T-helper 2 cell (primary cell): Measurements from ENCODE around the gene EPHA5.

Source experiments
- DNase-seq, 5 experiments: peaks; one replicate each; pipeline versions ENCODE4 v3.0.0 to v3.0.0-alpha.2; 2012 to 2022

Gene EPHA5

DNA sequence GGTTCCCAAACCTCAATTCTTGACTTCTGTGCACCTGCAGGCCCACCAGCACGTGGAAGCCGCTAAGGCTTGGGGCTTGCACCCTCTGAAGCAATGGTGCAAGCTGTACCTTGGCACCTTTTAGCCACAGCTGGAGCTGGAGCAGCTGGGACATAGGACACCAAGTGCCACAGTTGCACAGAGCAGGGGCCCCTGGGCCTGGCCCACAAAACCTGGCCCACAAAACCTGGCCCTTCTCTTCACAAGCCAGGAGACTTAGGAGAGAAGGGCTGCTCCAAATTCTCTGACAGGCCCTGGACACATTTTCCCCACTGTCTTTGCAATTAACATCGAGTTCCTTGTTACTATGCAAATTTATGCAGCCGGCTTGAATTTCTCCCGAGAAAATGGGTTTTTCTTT, 197.8 kb downstream of the EPHA5 start:
- DNase-seq = no peak

DNA sequence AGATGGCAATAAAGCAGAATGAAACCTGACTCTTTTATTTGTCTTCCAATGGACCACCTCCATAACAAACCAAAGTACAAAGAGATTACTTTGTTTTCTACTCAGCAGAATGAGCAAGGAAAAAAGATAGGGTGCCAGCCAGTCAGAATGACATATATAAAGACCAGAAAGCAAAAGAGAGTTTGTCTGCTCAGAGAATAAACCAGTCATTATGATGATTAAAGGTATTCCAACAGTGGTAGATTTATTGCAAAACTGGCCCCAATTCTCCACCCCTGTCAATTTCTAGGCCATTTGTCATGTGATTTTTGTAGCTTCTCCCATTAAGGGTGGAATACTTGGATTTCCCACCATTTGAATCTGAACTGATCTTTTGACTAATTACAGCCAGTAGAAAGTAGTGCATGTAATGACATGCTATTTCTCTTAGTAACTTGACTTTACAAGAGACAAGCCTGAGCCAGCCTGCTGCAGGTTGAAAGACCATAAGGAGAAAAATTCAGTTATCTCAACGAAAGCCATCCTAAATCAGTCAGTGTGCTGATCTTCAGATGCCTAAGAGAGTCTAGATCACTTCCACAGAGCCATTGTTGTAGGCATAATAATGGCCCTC, 203.1 kb downstream of the EPHA5 start:
- DNase-seq = no peak

DNA sequence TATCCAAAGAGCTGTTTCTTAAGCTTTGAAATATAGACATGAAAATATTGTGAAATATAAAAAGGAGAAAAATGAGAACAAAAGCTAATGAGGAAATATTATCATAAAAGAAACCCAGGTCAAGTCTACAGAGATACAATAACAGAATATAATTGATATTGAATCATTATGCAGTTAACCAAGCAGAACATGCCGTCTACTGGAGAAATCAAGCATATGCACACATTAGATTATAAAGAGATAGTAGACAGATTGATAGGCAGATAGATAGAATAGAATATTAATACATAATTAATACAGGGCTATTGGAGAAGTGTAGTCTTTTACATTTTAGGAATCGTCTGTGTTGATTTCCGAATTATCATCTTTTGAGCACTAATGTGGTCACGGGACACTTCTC, 208.5 kb downstream of the EPHA5 start:
- no peak for DNase-seq

DNA sequence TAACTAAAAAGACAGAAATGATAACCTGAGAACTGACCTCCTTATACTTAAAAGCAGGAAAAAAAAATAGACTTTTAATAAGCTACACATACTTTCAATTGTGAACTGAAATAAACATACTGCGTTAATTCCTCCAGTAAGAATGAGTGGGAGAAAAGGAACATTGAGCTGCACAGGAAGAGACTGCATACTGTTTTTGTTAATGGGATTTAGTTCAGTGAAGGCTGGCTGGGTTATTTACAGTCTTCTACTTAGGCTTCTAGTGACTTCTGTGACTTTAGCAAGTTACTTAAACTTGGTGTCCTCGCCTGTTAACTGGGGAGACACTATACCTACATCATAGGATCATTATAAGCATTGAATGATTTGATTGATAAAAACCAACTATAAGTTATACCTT, 213.3 kb downstream of the EPHA5 start:
- no peak for DNase-seq

DNA sequence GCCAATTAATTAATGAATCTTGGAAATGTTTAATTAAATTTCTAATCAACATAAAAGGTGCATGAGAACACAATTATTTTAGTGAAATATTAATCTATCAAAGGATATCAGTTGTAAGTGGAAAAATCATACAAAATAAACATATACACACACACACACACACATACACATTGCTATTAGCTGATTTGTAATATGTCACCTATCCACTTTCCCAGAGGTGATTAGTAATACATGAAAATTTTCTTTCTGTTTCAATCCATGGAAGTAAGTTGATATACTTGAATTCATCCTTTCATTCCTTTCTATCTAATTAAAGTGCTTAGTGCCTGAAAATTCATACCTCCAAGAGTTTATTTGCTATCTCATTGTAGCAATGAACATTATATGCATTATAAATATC, 213.7 kb downstream of the EPHA5 start:
- DNase-seq = no peak

DNA sequence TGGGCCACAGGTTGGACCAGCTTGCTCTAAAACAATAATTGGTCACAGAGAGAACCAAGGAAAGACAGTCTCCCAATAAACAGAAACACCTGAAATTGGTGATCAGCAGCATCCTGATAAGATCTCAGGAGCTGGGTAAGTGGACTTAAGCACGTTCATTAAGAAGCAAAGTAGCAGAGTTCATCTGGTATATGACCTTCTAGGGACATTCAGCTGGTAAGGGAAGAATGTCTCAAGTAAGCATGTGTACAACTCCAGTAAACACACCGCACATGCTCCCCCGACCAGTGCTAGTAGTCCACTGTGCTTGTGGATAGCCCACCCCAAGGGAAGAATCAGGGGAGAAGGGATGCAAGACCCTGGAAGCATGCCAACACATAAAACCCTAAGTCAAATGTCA, 216.9 kb downstream of the EPHA5 start:
- DNase-seq = no peak

DNA sequence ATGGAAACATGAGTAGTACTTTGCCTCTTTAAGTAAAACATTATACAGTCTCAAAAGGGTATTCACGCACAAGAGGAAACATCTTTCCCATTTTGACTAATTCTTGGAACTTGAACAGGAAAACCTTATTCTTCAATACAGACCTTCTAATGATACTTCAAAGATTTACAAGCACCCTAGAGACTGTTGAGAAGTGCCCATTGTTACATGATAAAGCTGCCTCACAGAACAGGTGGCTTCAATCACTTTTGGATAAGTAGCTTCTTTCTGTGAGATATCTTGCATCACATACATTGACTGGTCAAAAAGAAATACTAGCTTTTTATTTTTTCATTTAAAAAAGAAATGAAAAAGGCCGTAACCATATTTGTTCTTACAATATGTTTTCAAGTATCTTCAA, 219.4 kb downstream of the EPHA5 start:
- no peak for DNase-seq

DNA sequence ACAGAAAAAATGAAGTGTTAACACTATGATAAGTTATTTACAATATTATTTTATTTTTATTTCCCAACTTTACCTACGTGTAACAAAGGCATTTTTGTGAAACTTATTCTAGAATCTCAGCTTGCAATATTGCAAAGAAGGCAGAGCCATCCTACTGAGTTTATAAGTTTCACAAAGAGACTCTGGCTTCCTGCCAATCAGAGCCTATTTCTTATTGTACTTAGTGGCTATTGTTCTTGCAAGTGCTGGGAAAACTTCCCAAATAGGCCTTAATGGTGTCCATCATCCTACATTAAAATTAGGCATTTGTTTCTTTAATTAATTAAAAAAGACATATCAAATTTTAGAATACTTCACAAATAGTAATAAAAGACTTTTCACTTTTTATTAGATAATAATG, 233.2 kb downstream of the EPHA5 start:
- no peak for DNase-seq

DNA sequence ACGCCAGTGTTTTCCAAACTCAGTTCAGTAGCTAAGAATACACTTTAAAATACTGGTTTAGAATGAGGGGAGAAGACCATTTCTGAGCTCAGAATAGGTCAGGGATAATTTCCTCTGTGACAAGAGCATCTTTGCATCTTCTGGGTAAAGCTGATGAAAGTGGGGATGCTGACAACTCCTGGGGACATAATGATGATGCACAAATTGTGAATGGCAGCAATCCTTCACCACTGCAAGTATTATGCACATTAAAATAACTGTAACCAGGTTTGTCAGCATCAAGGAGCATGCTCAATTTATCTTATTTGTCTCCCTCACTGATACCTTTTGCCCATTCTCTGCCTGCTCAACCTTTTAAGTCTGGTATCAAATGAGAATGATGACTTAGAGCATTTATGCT, 248.2 kb downstream of the EPHA5 start:
- no peak for DNase-seq

DNA sequence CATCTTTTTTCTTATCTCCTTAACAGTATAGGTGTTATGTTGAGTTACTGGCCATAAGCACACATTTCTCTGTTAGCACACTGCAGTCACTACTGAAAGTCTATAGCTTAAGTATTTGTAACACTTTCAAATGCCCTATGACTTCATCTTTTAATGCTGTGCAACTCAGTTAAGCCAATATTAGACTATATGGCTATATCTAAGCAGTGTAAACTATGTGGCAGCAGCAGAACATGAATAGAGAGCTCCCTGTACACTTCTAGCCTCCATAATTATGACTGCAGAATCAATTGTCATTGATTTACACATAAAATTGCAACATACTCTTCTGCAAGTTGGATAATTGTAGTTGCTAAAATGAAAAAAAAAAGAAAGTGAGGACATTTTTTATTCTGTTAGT, 250.3 kb downstream of the EPHA5 start:
- DNase-seq = no peak

DNA sequence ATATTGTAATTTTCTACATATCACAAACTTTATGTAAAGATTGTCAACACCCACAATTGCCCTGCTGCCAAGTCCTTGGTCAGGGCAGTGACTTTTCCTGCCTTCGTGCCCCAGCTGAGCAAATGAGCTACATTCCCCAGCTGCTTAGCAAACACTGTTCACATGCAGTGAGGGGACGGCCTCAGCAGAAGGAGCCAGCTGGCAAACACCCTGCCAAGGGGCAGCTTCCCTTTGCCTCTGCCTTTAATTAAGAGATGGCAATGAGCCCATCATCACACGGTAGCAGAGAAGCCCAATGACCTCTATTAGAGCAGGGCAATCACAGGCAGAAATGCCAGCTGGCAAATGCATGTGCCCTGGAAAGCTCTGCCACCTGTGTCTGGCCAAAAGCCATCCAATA, 253.4 kb downstream of the EPHA5 start:
- no peak for DNase-seq

DNA sequence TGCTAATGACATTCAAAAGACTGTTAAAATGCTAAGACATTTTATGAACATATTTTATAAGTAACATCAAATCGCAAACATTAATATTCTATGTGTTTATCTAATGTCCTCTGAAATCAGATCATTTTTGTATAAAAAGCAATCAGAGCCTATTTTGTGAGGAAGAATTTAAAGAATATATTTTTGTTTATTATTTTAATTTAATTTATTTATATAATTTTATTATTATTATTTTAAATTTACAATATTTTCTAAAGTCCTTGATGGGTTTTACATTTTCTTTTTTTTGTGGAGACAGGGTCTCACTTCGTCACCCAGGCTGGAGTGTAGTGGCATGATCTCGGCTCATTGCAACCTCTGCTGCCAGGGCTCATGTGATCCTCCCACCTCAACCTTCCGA, 262.8 kb downstream of the EPHA5 start:
- no peak for DNase-seq

DNA sequence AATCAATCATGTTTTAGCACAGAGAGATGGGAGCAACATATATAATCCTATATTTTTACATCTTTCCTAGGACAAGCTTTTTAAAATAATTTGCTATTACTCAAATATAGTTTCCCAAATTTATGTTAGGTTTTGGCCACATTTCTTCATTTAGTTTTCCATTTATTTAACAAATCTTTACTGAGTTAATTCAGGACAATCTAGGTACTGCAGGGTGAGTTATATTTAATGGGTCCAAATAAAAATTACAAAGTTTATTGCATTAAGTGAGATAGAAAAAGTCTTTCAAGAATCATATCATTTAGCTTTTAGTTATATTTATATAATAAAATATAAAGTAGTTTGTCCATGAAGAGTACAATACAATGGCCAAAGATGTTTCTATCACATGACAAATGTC, 269.2 kb downstream of the EPHA5 start:
- no peak for DNase-seq

DNA sequence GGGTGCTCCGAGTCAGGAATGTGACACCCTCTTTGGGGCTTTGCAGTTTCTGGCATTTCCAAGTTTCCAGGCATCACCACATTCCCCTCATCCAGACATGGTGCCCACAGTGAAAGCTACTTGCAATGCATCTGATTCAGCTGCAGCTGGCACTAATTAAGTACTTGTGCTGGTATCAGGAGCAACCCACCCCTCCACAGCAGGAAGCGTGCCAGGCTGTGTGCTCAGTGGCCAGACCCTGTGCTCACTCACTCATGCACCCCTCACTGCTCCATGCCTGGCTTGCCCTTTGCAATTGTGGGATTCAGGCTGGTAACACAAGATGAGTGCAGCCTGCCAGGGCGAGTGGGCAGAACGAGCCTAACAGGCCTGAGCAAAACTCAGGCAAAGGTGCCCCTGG, 271.2 kb downstream of the EPHA5 start:
- no peak for DNase-seq

DNA sequence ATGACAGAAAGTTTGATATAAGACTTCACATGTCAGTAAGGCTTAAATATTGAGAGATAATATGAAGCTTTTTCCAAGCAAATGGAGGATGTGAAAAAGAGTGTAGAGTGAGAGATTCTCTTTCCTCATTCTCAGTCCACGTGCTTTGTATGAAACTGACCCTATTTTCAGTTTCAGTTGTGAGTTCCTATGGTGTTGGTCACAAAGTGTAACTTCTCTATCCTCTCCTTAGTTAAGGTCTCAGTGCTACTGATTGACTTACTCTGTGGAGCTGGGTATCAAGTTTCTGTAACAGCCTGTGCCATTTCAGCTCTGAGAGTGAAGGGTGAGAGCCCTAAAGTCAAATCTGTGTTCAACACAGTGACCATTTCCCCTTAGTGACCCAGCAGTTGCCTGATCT, 277.2 kb downstream of the EPHA5 start:
- no peak for DNase-seq

DNA sequence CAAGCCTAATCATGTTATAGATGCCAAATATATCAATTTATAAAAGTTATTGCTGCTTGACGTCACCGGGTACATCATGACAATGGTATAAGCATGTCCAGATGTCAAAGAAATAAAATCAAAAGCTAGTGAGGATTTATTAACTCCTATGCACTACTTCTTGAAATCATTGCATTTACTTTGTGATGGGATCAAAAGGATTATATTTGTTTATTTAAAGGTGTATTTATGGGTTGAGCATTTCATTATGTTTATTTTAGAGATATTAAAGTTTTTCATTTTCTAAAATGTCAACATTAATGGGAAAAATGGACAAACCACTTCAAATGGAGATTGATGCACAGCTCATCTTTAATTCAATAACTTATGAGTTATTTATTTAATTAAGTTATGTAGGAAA, 277.8 kb downstream of the EPHA5 start:
- DNase-seq = no peak

DNA sequence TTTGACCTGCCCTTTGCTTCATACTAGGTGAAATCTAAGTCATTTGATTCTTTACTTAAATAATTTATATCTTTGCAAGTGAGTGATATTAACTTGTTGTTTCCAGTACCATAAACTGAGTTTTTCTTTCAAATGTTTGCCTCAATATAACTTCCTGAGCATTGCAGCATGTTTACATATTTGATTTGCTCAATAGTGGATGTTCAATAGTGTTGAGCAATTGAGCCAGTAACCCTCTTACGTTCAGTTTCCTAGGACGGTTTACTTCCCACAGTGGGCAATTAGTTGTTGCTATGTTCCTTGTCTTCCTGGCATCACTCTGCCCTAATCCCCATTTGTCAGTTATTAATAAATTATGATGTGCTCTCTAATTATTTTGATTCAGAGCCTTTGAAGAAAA, 278.5 kb downstream of the EPHA5 start:
- DNase-seq = no peak

DNA sequence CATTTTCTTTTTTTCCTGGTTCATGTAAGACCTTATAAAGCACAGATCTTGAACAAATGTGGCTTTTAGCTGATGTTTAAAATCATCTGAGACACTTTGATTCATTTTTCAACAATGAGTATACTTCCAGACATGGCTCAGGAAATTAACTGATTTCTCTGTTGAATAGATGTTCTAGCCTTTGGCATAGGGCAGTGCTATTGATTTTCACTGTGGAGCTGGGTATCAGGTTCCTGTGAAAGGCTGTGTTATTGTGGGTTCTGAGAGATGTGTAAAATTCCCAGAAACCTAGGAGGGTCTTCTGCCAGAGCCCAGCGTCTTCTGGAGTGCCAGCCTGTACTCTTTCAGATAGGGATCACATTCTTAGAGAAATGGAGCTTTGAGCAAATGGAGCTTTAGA, 278.9 kb downstream of the EPHA5 start:
- DNase-seq = no peak

DNA sequence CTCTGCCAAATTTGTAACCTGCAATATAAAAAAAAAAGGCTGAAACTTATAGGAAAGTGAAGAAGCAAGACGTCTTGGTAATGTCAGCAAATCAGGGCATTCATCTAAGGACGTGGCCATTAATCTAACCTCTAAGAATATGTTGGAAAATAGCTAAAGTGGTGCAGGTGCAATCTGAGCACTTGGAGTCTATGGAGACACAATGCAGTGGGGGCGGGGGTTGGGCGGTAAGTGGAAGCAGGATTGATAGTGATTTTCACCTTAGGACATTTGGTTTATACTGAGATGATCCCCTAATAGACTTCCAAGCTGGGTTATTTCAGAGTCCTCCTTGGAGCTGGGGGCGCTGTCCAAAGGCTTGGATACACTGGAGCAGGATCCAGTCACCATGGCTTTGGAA, 283.4 kb downstream of the EPHA5 start:
- DNase-seq = no peak

DNA sequence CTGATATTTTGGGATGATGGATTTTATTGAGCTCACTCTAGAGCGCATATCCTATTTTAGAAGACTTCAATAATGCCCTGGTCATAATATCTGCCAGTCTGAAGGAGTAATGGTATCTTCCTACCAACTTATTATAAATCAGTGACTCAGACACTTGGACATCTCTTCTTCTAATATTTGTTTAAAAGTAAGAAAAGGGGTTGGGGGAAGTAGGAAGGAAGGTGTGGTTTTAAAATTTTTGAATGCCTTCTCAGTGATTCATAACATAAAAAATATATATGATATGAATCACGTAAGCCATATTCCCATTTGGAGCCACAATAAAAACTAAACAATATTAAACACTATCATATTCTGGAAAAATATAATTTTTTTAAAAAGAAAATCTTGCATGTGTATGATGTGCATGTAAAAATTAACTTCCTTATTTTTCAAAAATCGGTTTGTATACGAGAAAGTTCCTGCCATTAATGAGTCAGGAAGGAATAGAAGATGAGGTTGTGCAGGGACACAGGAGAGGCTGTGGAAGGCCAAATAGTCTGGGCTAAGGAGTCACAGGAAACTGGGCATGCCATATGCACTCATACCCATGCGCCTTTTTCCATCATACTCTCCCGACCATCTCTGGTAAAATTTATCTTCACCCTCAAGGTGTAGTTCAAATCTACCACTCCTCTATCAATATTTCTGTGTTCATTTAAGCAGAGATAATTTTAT, 286.5 kb downstream of the EPHA5 start:
- no peak for DNase-seq

DNA sequence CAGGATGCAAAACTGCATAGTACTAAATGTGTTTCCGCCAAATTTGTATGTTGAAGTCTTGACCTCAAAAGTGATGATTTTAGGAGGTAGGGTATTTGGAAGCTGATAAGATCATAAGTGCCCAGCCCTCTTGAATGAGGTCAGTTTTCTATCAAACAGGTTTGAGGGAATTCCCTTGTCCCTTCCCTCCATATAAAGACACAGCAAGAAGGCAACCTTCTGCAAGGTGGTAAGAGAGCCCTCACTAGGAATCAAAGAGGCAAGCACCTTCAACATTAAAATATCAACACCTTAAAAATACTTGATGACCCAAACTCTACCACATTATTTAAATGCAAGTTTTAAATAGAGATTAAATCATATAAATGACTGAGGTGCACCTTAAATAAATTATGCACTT, 288.6 kb downstream of the EPHA5 start:
- DNase-seq = no peak

DNA sequence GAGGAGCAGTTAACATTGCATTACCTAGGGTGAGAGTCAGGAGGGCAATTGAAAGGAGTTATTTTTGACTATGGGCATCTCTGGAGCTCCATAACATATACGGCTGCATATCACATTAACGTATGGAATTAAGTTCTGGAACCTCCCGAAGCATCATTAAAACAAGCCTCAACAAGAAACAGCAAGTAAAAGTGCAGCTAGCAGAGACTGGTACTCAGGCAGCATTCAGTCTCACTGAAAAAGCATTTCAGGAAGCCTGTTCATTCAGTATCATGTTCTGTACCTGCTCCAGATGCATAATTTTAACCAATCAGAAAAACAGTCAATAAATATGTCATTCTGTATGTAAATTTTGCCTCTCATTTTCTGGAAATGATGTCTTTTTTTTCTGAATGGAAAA, 299.6 kb downstream of the EPHA5 start:
- DNase-seq = no peak

DNA sequence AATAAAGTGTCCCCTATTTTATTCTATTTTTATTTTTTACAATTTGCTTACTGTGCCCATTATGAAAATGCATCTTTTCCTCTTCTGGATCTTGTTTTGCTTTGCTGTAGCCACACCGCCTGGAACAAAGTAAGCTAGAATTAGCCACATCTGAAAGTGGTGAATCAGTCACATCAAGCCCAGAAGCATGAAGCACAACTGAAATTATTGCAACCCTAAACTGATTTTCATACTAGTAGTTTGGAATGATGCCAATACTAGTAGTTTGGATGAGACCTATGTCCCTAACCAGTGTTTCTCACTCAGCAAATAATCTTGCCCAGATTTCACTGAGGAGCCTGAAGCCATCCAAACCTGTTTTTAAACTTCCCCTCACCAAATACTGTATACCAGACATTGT, 303.0 kb downstream of the EPHA5 start:
- no peak for DNase-seq

DNA sequence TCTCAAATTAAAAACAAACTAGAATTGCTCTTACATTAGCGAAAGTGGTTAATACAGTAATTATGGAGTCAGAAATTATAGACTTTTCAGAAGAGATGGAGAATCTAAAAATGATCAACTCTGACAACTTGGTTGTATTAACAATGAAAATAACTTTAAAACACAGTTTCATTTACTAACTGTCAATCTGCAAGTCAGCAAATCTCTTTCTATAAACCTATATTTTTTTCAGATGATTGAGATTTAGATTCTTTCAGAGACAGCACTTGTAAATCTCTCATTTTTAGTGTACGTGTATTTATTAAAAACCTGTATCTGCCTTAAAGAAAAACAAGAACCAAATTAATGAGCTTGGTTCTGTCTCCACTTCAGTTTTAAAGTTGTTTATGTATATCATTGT, 311.4 kb downstream of the EPHA5 start:
- no peak for DNase-seq

DNA sequence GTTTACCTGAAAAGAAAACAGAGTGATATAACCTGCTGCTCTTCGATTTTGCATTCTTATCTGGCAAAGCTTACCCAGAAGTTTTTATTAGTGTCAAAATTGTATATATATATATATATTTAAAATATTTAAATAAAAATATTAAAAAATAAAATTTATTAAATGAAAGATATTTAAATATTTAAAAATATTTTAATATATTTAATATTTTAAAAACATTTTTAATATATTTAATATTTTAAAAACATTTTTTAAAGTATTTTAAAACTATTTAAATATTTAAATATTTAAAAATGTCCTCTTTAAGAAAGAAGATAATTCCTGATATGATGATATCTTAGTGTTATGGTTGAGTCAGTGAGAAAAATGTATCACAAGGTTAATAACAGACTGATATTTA, 317.2 kb downstream of the EPHA5 start:
- no peak for DNase-seq
